Epithelial cell of proximal tubule (primary cell): ENCODE data around the gene MAPKBP1. TPM values are rescaled to one million over a fixed set of nuclear protein-coding genes. Genes with fewer than 3 reads are reported as not detected.

Source experiments
- DNase-seq: peaks from one replicate; pipeline ENCODE4 v3.0.0-alpha.2; 2011; ENCODE audit warnings: low read depth
- H3K4me3 ChIP-seq: 2 replicates; pipeline ENCODE4 v1.5.1; 2011; ENCODE audit warnings: low read depth, mild to moderate bottlenecking, low read length
- total RNA-seq: library from RNA; depleted of rRNA; stranded (reverse); fragments of >200 nt; gene quantifications from 2 replicates; pipeline ENCODE4 v1.2.3, GENCODE V29; 2015
- TF ChIP-seq, protein P1 (sequence below): conservative IDR thresholded peaks from 2 replicates; pipeline ENCODE4 v1.5.1; 2012; ENCODE audit warnings: low read depth, mild to moderate bottlenecking, low read length

The MAPKBP1 gene
- total RNA-seq, 1 donor from 2014 or later, result 14.4 TPM

DNA sequence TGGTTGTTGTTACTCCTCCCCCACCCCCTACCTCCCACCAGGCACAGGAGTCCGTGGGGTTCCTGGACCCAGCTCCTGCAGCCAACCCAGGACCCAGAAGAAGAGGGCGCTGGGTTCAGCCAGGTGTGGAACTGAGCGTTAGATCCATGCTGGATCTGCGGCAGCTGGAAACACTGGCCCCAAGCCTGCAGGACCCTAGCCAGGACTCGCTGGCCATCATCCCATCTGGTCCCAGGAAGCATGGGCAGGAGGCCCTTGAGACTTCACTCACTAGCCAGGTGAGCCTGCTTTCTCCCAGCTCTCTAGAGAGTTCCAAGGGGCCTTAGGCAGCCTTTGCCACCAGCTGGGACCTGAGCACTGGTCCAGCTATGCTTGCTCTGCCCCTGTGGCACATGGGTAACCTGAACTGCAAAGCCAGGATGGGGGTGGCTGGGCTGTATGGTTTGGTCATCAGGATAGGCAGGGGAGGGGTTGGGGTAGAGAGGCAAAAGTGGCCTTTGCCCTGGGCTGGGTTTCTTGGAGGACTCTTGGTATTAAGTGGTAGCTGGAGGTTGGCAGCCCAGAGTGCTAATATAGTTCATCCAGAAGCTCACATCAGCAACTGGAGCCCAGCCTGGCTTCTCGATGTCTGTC is 46.6 kb downstream of the MAPKBP1 start:
- H3K4me3 ChIP-seq, result no peak overlapping the region
- TF ChIP-seq, protein P1, sequence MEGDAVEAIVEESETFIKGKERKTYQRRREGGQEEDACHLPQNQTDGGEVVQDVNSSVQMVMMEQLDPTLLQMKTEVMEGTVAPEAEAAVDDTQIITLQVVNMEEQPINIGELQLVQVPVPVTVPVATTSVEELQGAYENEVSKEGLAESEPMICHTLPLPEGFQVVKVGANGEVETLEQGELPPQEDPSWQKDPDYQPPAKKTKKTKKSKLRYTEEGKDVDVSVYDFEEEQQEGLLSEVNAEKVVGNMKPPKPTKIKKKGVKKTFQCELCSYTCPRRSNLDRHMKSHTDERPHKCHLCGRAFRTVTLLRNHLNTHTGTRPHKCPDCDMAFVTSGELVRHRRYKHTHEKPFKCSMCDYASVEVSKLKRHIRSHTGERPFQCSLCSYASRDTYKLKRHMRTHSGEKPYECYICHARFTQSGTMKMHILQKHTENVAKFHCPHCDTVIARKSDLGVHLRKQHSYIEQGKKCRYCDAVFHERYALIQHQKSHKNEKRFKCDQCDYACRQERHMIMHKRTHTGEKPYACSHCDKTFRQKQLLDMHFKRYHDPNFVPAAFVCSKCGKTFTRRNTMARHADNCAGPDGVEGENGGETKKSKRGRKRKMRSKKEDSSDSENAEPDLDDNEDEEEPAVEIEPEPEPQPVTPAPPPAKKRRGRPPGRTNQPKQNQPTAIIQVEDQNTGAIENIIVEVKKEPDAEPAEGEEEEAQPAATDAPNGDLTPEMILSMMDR, result no peak
- DNase-seq, result no peak

DNA sequence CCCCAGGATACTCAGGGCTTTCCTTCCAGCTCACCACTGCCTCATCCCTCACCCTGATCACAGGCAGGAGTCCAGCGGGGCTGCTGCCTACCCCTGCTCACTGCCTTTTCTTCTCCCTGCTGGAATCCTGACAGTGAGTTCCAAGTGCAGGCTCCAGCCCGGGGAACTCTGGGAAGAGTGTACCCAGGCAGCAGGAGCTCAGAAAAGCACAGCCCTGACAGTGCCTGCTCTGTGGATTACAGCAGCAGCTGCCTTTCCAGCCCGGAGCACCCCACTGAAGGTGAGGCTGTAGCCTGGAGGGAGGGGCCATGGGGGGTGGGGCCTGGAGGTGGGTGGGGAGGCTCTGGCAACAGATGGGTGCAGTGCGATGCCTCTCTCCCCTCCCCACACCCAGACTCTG is 47.5 kb downstream of the MAPKBP1 start:
- TF ChIP-seq, protein P1, result no peak
- no peak overlapping the region for H3K4me3 ChIP-seq
- DNase-seq, result no peak

DNA sequence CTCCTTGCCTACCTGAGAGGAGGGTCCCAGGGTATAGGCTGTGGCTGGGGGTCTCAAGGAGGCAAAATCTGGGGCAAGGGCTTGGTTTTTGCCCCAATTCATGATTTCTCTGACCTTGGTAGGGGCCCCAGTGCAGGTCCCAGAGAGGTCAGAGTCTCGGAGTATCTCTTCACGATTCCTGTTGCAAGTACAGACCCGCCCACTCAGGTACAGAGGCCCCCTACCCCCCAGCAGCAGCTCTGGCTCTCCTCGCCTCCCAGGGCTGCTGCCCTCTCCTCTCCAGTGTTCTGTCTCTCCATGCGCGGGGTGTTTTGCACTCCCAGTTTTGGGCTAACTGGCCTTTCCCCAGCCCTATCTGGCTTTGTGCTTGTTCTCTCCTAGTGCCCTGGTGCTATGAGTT is 48.2 kb downstream of the MAPKBP1 start:
- DNase-seq, result no peak
- no peak overlapping the region for H3K4me3 ChIP-seq
- TF ChIP-seq, protein P1, result no peak

DNA sequence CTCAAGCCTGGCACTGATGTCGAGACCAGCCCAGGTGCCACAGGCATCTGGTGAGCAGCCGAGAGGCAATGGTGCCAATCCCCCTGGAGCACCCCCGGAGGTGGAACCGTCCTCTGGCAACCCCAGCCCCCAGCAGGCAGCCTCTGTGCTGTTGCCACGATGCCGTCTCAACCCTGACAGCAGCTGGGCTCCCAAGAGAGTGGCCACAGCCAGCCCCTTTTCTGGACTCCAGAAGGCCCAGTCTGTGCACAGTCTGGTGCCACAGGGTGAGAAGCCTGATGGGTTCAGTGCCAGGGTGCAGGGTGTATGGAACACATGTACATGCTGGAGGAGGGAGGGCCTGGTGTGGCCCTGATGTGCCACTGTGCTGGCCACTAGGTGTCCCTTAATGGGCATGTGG is 48.7 kb downstream of the MAPKBP1 start:
- DNase-seq, result no peak
- TF ChIP-seq, protein P1, result peak; percentile 12
- H3K4me3 ChIP-seq, result no peak overlapping the region

DNA sequence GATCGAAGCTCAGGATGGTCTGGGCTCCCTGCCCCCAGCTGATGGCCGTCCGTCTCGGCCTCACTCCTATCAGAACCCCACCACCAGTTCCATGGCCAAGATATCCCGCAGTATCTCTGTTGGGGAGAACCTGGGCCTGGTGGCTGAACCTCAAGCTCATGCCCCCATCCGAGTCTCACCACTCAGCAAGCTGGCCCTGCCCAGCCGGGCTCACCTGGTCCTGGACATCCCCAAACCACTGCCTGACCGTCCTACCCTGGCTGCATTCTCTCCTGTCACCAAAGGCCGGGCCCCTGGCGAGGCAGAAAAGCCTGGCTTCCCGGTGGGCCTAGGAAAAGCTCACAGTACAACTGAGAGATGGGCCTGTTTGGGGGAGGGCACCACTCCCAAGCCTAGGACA is 49.2 kb downstream of the MAPKBP1 start:
- TF ChIP-seq, protein P1, result no peak
- no peak overlapping the region for H3K4me3 ChIP-seq
- no peak for DNase-seq

DNA sequence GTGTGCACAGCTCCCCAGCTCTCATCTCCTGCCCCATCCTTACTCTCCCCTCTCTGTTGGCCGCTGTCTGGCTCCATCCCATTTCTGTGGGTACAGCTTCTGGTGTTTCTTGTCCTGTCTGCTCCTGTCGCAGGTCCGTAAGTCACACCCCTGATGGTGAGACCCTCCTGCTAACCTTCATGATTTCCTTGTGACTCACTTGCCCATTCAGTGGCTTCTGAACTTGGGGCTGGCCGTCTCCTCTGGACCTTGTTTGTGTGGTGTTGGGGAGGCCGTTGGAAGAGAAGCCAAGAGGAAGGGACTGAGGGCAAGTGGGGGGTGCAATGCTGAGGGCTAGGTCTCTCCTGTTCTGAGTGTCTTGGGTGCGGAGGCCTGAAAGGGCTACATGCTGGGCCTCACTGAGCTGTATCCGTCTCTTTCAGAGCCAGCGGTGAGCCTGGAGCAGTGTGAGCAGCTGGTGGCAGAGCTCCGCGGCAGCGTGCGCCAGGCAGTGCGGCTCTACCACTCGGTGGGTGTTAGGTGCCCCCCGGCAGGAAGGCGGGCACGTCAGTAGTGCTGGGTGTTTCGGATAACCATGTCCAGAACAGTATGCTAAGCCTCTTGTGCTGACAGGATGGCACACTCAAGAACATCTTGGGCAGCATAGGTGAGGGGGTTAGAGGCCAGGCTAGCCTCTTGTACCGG is 49.9 kb downstream of the MAPKBP1 start:
- TF ChIP-seq, protein P1, result no peak
- DNase-seq, result no peak
- no peak overlapping the region for H3K4me3 ChIP-seq

DNA sequence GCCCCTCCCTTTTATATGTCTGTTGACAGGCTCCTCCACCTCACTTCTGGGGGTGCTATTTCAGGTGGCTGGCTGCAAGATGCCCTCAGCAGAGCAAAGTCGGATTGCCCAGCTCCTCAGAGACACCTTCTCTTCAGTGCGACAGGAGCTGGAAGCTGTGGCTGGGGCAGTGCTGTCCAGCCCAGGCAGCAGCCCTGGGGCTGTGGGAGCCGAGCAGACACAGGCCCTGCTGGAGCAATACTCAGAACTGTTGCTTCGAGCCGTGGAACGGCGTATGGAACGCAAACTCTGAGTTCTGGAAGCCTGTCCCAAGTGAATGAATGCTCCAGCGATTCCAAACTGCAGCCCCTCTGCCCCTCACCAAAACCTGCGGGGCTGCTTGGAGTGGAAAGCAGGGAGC is 50.9 kb downstream of the MAPKBP1 start:
- TF ChIP-seq, protein P1, result no peak
- H3K4me3 ChIP-seq, result no peak overlapping the region
- no peak for DNase-seq
